ENCODE measurements around the gene RABL3. TPM values are rescaled to one million over a fixed set of nuclear protein-coding genes. Genes with fewer than 3 reads are reported as not detected.

Gene RABL3
- total RNA-seq, 4 donors from 2014 or later, result 20.0 to 46.8 (median 30.4) TPM

DNA sequence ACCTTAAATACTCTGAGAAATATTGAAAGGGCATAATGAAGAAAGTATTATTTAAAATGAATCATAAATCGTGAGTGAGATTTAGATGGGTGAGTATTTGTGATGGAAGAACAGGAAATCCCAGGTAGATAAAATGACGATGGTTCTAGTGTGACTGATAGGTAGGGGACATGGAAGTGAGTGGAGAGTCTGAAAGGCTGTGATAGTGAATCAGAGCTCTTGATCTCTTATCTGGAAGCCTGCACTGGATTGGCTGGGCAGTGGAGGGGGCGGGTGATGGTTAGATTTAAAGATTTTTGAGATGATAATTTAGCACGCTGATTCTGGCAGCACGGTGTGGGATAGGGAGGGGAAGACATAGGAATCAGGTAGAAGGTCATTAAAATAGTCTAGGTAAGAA, 80.4 kb downstream of the RABL3 start:
- no peak for TF ChIP-seq POLR2A (IDR thresholded peaks at IDR 0.05)
- TF ChIP-seq CTCF (IDR thresholded peaks at IDR 0.05 in 4 of 5, conservative IDR thresholded peaks at IDR 0.05 in 1 of 5), result no peak
- no peak for ATAC-seq

DNA sequence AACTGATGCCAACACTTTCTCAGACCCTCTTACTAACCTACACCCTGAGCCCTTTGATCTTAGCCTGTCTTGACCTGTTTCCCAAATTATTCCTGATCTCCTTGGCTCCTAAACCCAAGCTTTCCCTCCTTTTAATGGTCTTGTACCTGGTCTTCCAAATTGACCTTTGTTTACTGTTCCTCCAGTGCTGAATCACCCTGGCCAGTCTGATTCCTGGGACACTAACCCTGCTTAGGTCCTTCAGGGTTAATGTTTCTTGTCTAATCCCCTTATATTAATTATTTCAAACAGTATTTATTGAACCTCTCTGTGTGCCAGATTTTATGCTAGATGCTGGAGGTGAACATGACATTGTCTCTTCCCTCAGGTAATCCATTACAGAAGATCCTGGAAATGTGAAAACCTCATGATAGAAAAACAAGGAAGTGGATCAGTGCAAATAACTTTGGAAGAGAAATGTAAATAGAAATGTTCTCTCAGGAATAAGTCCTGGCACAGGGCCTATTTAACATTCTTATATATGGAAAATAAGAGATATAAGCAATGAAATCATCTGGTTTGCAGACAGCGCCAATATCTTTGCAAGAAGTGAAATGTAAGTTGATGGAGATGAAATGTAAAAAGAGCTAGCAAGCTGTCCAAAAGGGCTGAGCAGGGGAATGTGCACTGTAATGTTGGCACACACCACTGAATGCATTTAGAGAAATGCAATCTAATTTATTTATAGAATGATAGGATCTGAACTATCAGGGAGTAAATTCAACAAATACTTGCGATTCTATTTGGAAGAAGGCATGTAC, 81.0 kb downstream of the RABL3 start:
- Histone ChIP-seq H3K27ac (no peak overlapping the region), H3K9me3 (no peaks in the 10 kb centered on the region), H3K4me3 (no peak overlapping the region), H3K27me3 (no peaks in the 10 kb centered on the region), H3K4me1 (no peaks in the 10 kb centered on the region), H3K36me3 (no peaks in the 10 kb centered on the region)
- in situ Hi-C loops (cut with MboI; ENCODE audit: low sequenced_read_pairs in 4 of 4) (no loop called here), intact Hi-C loops (cut with DNase I; ENCODE audit: low total_unique reads) (no loop called here)
- ATAC-seq (no peak), DNase-seq (no peak)
- TF ChIP-seq CTCF (IDR thresholded peaks at IDR 0.05 in 4 of 5, conservative IDR thresholded peaks at IDR 0.05 in 1 of 5) (no peak), POLR2A (IDR thresholded peaks at IDR 0.05) (no peak)

More for the DNA sequence above, 80.4 kb downstream of the RABL3 start:
- H3K4me3 ChIP-seq, result no peak overlapping the region
- in situ Hi-C loops (cut with MboI; ENCODE audit: low sequenced_read_pairs in 4 of 4) (no loop called here), intact Hi-C loops (cut with DNase I; ENCODE audit: low total_unique reads) (no loop called here)
- no peaks in the 10 kb centered on the region for H3K9me3 ChIP-seq
- H3K36me3 ChIP-seq, result no peaks in the 10 kb centered on the region
- DNase-seq, result no peak
- no peaks in the 10 kb centered on the region for H3K4me1 ChIP-seq
- no peaks in the 10 kb centered on the region for H3K27me3 ChIP-seq
- H3K27ac ChIP-seq, result no peak overlapping the region

DNA sequence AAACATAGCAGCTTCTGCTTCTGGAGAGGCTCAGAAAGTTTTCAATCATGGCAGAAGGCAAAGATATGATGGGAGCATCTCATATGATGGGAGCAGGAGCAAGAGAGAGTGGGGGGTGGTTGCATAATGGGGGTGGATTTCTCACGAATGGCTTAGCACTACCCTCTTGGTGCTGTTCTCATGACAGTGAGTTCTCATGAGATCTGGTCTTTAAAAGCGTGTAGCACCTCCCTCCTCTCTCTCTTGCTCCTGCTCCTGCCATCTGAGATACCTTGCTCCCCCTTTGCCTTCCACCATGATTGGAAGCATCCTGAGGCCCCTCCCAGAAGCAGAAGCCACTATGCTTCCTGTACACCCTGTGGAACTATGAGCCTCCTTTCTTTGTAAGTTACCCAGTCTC, 82.5 kb downstream of the RABL3 start:
- no peak for ATAC-seq
- Histone ChIP-seq H3K4me1 (no peaks in the 10 kb centered on the region), H3K36me3 (no peaks in the 10 kb centered on the region), H3K27ac (no peak overlapping the region), H3K4me3 (no peak overlapping the region), H3K9me3 (no peaks in the 10 kb centered on the region), H3K27me3 (no peaks in the 10 kb centered on the region)
- no peak for DNase-seq
- in situ Hi-C loops (cut with MboI; ENCODE audit: low sequenced_read_pairs in 4 of 4) (no loop called here), intact Hi-C loops (cut with DNase I; ENCODE audit: low total_unique reads) (no loop called here)
- no peak for TF ChIP-seq POLR2A (IDR thresholded peaks at IDR 0.05)
- no peak for TF ChIP-seq CTCF (IDR thresholded peaks at IDR 0.05 in 4 of 5, conservative IDR thresholded peaks at IDR 0.05 in 1 of 5)

- intact Hi-C loops (cut with DNase I; ENCODE audit: low total_unique reads) (no loop called here), in situ Hi-C loops (cut with MboI; ENCODE audit: low sequenced_read_pairs in 4 of 4) (no loop called here)
- DNase-seq (no peak), ATAC-seq (no peak)
- H3K27me3 ChIP-seq, result no peaks in the 10 kb centered on the region
- H3K36me3 ChIP-seq, result no peaks in the 10 kb centered on the region
- H3K9me3 ChIP-seq, result no peaks in the 10 kb centered on the region
- H3K4me3 ChIP-seq, result no peak overlapping the region
- H3K27ac ChIP-seq, result no peak overlapping the region
- TF ChIP-seq POLR2A (IDR thresholded peaks at IDR 0.05) (no peak), CTCF (IDR thresholded peaks at IDR 0.05 in 4 of 5, conservative IDR thresholded peaks at IDR 0.05 in 1 of 5) (no peak)
- H3K4me1 ChIP-seq, result no peaks in the 10 kb centered on the region
These were observed 83.0 kb downstream of the RABL3 start for GRCh38 chr3:120659285-120659684.

All from gastrocnemius medialis (tissue), 4 donors.